Thyroid gland (tissue), 4 donors: ENCODE measurements around the gene FLOT1.

Experiments
- POLR2A ChIP-seq, 2 donors: fragments of 450-650 bp; IDR thresholded peaks; one replicate each; pipeline ENCODE4 v1.6.1; 2017; ENCODE audit warnings: antibody characterized with exemption in 2 of 2, mild to moderate bottlenecking in 2 of 2, moderate library complexity in 1 of 2
- TF ChIP-seq, protein P1 (sequence below), 6 experiments: fragments of 200-600 bp in 3 of 6; fragments of 450-650 bp in 3 of 6; sonication (generic) in 3 of 6; IDR thresholded peaks; one replicate each; pipeline ENCODE4 v1.5.1; 2016 to 2019; ENCODE audit warnings: antibody characterized with exemption in 6 of 6, mild to moderate bottlenecking in 2 of 6, inconsistent platforms in 1 of 6, moderate library complexity in 1 of 6

DNA sequence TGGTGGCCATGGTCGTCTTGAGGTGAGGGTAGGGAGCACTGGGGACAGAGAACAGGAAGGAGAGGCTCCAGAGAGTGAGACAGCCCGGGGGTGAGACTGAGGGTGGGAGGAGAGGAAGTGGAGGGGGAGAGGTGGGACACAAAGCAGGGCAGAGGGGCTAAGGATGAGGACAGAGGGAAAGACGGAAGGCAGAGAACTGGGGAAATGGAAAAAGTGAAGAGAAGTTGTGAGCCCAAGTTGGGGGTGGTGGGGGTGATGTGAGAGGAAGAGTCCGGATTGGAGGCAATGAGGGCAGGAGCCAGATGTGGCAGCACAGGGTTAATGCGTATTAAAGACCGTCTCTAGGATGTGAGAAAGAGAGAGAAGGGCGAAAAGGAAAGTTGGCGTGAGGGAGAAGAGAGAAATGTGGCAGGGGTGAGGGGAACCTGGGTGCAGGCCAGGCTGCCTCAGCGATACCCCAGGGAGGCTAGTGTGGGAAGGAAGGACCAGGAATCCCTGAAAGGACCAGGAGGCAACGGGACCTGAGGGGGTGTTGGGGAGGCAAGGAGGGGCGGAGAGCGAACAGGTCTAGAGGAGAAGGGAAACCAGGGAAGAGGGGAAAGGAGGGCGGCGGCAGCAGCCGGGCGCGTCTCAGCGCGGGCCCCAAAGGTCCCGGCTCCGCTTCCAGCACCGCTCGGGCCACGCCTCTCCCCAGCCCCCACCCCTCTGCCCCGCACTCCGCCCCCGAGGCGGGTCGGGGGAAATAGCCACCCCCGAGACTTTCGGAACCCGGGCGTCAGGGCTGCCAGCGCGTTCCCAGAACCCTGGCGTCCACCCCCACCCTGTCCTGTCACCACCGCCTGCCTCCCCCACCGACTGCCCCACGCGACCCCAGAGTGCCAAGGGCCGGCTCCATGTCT is 56.2 kb downstream of the FLOT1 start, which contains the start of gene PPP1R18:
- peak in 1 of 2 donors; percentile 38 for TF ChIP-seq POLR2A (IDR thresholded peaks at IDR 0.05)
- TF ChIP-seq, protein P1, sequence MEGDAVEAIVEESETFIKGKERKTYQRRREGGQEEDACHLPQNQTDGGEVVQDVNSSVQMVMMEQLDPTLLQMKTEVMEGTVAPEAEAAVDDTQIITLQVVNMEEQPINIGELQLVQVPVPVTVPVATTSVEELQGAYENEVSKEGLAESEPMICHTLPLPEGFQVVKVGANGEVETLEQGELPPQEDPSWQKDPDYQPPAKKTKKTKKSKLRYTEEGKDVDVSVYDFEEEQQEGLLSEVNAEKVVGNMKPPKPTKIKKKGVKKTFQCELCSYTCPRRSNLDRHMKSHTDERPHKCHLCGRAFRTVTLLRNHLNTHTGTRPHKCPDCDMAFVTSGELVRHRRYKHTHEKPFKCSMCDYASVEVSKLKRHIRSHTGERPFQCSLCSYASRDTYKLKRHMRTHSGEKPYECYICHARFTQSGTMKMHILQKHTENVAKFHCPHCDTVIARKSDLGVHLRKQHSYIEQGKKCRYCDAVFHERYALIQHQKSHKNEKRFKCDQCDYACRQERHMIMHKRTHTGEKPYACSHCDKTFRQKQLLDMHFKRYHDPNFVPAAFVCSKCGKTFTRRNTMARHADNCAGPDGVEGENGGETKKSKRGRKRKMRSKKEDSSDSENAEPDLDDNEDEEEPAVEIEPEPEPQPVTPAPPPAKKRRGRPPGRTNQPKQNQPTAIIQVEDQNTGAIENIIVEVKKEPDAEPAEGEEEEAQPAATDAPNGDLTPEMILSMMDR (IDR thresholded peaks at IDR 0.05), result no peak
